ENCODE results near the gene SLPI. TPM values are rescaled to one million over a fixed set of nuclear protein-coding genes. Genes with fewer than 3 reads are reported as not detected.

SLPI gene
- total RNA-seq, 1 experiment from 2014 or later = 207 TPM

DNA sequence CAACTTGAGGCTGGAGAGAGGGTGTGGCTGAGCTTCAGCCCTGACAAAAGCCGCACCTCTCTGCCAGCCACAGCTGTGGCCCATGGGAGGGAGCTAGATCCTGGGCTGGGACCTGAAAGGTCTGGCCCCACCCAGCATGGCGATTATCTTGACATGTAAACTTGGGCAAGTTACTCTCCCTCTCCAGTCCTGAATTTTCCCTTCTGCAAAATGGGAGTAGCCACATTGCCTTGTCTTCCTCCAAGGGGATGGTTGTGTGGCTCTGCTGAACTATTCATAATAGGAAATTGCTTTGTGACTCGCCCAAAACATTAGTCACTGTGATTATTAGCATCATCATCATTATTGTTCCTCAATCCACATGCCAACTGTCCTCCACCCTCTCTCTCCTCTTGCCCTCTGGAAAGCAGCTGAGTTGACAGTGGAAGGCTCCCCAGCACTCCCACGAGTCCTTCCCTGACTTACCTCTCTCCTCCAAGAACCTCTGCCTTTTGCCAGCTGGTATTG is 29.2 kb upstream of the SLPI start:
- Histone ChIP-seq H3K4me1 (ENCODE audit: insufficient read depth, low read length) (peaks cover 16% of the 10 kb centered on the region), H3K79me2 (ENCODE audit: low read length) (no peaks in the 10 kb centered on the region), H3K36me3 (ENCODE audit: low read depth, low read length) (no peaks in the 10 kb centered on the region), H3K9me3 (ENCODE audit: low read length) (no peaks in the 10 kb centered on the region), H2AFZ (ENCODE audit: low read length) (peak overlapping the region; percentile 16; the same call in 1 of the 2 replicates), H3K27me3 (ENCODE audit: low read length) (no peaks in the 10 kb centered on the region), H3F3A (ENCODE audit: low read length, unreplicated experiment) (no peaks in the 10 kb centered on the region), H3K27ac (ENCODE audit: low read length) (peak overlapping the region; percentile 40), H4K20me1 (ENCODE audit: low read length) (no peaks in the 10 kb centered on the region), H3K4me2 (ENCODE audit: low read length) (peak overlapping the region; percentile 50), H3K9me2 (replicated peaks; ENCODE audit: low read length) (no peaks in the 10 kb centered on the region), H3K9ac (ENCODE audit: low read length) (no peak overlapping the region), H3K4me3 (ENCODE audit: low read length) (no peak overlapping the region)
- intact Hi-C loops (cut with micrococcal nuclease) = no loop called here
- BruUV-seq (replicated peaks) = no TSS peak
- peak; percentile 89 for ATAC-seq
- ChIA-PET POLR2A (ENCODE audit: unreplicated experiment) (no interaction called here), CTCF (interaction anchor here (1.2 kb wide), 1 partner anchor 10 kb away, joined by 6 read pairs; no protein-coding TSS in a partner anchor)
- peak; percentile 84 for DNase-seq
- TF ChIP-seq, protein P1, sequence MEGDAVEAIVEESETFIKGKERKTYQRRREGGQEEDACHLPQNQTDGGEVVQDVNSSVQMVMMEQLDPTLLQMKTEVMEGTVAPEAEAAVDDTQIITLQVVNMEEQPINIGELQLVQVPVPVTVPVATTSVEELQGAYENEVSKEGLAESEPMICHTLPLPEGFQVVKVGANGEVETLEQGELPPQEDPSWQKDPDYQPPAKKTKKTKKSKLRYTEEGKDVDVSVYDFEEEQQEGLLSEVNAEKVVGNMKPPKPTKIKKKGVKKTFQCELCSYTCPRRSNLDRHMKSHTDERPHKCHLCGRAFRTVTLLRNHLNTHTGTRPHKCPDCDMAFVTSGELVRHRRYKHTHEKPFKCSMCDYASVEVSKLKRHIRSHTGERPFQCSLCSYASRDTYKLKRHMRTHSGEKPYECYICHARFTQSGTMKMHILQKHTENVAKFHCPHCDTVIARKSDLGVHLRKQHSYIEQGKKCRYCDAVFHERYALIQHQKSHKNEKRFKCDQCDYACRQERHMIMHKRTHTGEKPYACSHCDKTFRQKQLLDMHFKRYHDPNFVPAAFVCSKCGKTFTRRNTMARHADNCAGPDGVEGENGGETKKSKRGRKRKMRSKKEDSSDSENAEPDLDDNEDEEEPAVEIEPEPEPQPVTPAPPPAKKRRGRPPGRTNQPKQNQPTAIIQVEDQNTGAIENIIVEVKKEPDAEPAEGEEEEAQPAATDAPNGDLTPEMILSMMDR (conservative IDR thresholded peaks at IDR 0.05; ENCODE audit: low read depth, low read length) = no peak
- no peak for TF ChIP-seq EZH2 (IDR thresholded peaks at IDR 0.05; ENCODE audit: low read length, unreplicated experiment)
- TF ChIP-seq EZH2phosphoT487 (IDR thresholded peaks at IDR 0.05; ENCODE audit: borderline replicate concordance, low read length) = no peak

DNA sequence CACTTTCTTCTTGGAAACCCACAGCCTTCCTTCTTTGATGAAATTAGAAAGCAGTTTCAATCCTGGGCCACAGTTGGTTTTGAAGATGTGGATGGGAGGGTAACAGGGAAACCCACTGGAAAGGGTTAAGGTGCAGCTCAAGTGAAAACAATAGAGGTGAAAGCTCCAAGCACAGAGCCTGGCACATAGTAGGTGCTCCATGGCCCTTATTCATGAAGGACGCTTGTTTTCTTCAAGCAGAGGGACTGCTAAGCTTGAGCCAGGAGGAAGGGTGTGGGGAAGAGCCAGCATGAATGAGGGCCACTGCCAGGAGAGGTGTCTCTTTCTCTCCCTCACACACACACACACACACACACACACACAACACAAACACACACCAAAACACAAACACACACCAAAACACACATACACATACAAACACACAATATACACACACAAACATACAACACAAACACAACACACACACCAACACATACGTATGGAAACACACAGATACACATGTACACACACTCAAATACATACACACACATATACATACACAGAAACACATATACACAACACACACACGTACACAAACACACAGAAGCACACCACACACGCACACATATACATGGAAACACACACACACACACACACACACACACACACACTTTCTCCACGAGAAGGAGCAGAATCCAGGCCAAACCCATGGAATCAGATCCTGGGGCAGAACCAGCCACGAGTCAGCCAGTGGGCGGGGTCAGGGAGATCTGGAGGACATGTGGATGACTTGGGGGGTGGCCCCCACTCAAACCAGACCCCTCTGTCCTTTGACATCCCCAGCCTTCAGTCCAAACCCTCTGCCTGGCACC is 28.6 kb upstream of the SLPI start:
- H2AFZ ChIP-seq (ENCODE audit: low read length) = peak overlapping the region; percentile 16; the same call in 1 of the 2 replicates
- ChIA-PET POLR2A (ENCODE audit: unreplicated experiment) (interaction anchor here (0.7 kb wide), 1 partner anchor 14 kb away, joined by 3 read pairs; no protein-coding TSS in a partner anchor), CTCF (no interaction called here)
- peaks cover 16% of the 10 kb centered on the region for H3K4me1 ChIP-seq (ENCODE audit: insufficient read depth, low read length)
- no peaks in the 10 kb centered on the region for H3K27me3 ChIP-seq (ENCODE audit: low read length)
- TF ChIP-seq, protein P1 (conservative IDR thresholded peaks at IDR 0.05; ENCODE audit: low read depth, low read length) = no peak
- TF ChIP-seq EZH2 (IDR thresholded peaks at IDR 0.05; ENCODE audit: low read length, unreplicated experiment) (no peak), EZH2phosphoT487 (IDR thresholded peaks at IDR 0.05; ENCODE audit: borderline replicate concordance, low read length) (no peak)
- H3K27ac ChIP-seq (ENCODE audit: low read length) = peak overlapping the region; percentile 40
- no peaks in the 10 kb centered on the region for H4K20me1 ChIP-seq (ENCODE audit: low read length)
- intact Hi-C loops (cut with micrococcal nuclease) = no loop called here
- no peaks in the 10 kb centered on the region for H3F3A ChIP-seq (ENCODE audit: low read length, unreplicated experiment)
- peak; percentile 27 for ATAC-seq
- no TSS peak for BruUV-seq (replicated peaks)
- peak; percentile 41 for DNase-seq
- no peaks in the 10 kb centered on the region for H3K9me2 ChIP-seq (replicated peaks; ENCODE audit: low read length)
- H3K9me3 ChIP-seq (ENCODE audit: low read length) = no peaks in the 10 kb centered on the region
- H3K4me3 ChIP-seq (ENCODE audit: low read length) = no peak overlapping the region
- no peak overlapping the region for H3K9ac ChIP-seq (ENCODE audit: low read length)
- H3K36me3 ChIP-seq (ENCODE audit: low read depth, low read length) = no peaks in the 10 kb centered on the region
- no peaks in the 10 kb centered on the region for H3K79me2 ChIP-seq (ENCODE audit: low read length)
- peak overlapping the region; percentile 50 for H3K4me2 ChIP-seq (ENCODE audit: low read length)
